Adrenal gland (tissue), 12 donors: ENCODE measurements around the gene INKA2. TPM values are rescaled to one million over a fixed set of nuclear protein-coding genes. Genes with fewer than 3 reads are reported as not detected.

Experiments used
- DNase-seq, 7 donors: peaks; one replicate each; pipeline ENCODE4 v3.0.0-alpha.2; 2019 to 2020
- H3K27ac ChIP-seq, 5 donors: fragments of 200-600 bp; sonication (generic) in 4 of 5; 1 replicate in 3 of 5; 2 replicates in 2 of 5; pipeline versions ENCODE4 v1.5.1 to v1.8.0; 2016 to 2020; ENCODE audit warnings: mild to moderate bottlenecking in 1 of 5
- H3K27me3 ChIP-seq: fragments of 200-600 bp; 2 replicates; pipeline ENCODE4 v1.8.0; 2021
- H3K36me3 ChIP-seq, 2 donors: fragments of 200-600 bp; replicated peaks in 1 of 2; 1 replicate in 1 of 2; 2 replicates in 1 of 2; pipeline versions ENCODE4 v1.5.1 to v1.8.0; 2018 to 2022
- H3K4me1 ChIP-seq, 2 donors: fragments of 200-600 bp; replicated peaks in 1 of 2; 1 replicate in 1 of 2; 2 replicates in 1 of 2; pipeline versions ENCODE4 v1.5.1 to v1.8.0; 2018 to 2021
- H3K4me3 ChIP-seq, 4 donors: fragments of 200-600 bp; sonication (generic) in 3 of 4; one replicate each; pipeline ENCODE4 v1.5.1; 2016 to 2018
- H3K9me3 ChIP-seq, 3 donors: fragments of 200-600 bp; sonication (generic) in 1 of 3; replicated peaks in 1 of 3; 1 replicate in 2 of 3; 2 replicates in 1 of 3; pipeline versions ENCODE4 v1.5.1 to v1.8.0; 2016 to 2021
- CTCF ChIP-seq, 6 experiments: fragments of 450-650 bp in 4 of 6; fragments of 200-600 bp in 2 of 6; sonication (generic) in 1 of 6; IDR thresholded peaks; 1 replicate in 5 of 6; 2 replicates in 1 of 6; pipeline versions ENCODE4 v1.5.1 to v1.8.0; 2016 to 2021; ENCODE audit warnings: antibody characterized with exemption in 6 of 6, mild to moderate bottlenecking in 2 of 6, moderate library complexity in 1 of 6
- POLR2A ChIP-seq, 2 donors: fragments of 450-650 bp; IDR thresholded peaks; one replicate each; pipeline ENCODE4 v1.6.1; 2017; ENCODE audit warnings: antibody characterized with exemption in 2 of 2, mild to moderate bottlenecking in 2 of 2, moderate library complexity in 1 of 2
- WGBS, 4 donors: extraction: QIAGEN DNeasy Blood & Tissue Kit in 2 of 4; methylation state at CpG; one replicate each; pipeline versions ENCODE4 v1.1.5 to v1.1.7; 2013 to 2017; 5-methylcytosine and 5-hydroxymethylcytosine counted together
- intact Hi-C, 2 donors: fragments of 100-400 bp; cut with DNase I; formaldehyde crosslinking; loops; one replicate each; pipeline versions ENCODE4 v1.14.1 to v1.15.0; 2022 to 2023
- polyA plus RNA-seq, 3 donors: library from polyadenylated mRNA; stranded (reverse); fragments of 200-250 nt in 2 of 3; fragments of 350-450 nt in 1 of 3; fragmentation: Illumina TruSeq in 1 of 3; extraction: RNeasy Lipid Tissue Mini Kit (QIAGEN cat#74804) in 1 of 3; gene quantifications; one replicate each; pipeline ENCODE4 v1.2.3, GENCODE V29; 2013 to 2014
- total RNA-seq, 9 donors: library from RNA; depleted of rRNA in 4 of 9; stranded (reverse); fragments of >200 nt in 4 of 9; fragments of 120-200 nt in 1 of 9; fragmentation: NEBNext Ultra II Directional in 1 of 9; extraction: Animal tissue kit (Norgen Biotek cat#: 25700) in 1 of 9; gene quantifications; one replicate each; pipeline versions ENCODE4 v1.1.0 to v1.2.4, GENCODE V29; 2013 to 2023
- donor health status: healthy with polysubstance abuse.
- donor health status: Bipolar disorder and iron deficiency.
- donor health status: DM: yes; HTN: yes; CAD: no.
- donor health status: DM: no; HTN: no; CAD: no.
- donor health status: DM: no; HTN: no; CAD: no.
- donor health status: DM: yes; HTN: yes; CAD: no.

INKA2 gene
- total and polyA plus RNA-seq, 12 donors = 0.61 to 4.7 (median 0.98) TPM; not detected in 1

GRCh38 chr1:111729946-111730681 is 9.1 kb downstream of the INKA2 start:
- Histone ChIP-seq H3K4me3 (no peak overlapping the region), H3K27ac (no peak overlapping the region), H3K4me1 (no peaks in the 10 kb centered on the region), H3K27me3 (no peaks in the 10 kb centered on the region), H3K36me3 (no peaks in the 10 kb centered on the region), H3K9me3 (no peaks in the 10 kb centered on the region)
- intact Hi-C loops = no loop called here
- peak in 1 of 7 donors; percentile 44 for DNase-seq
- TF ChIP-seq CTCF (IDR thresholded peaks at IDR 0.05) = no peak
- WGBS, 4 donors = 84 to 92% (median 88%) methylated on average over 7 of the region's 7 CpGs

GRCh38 chr1:111729271-111729921 is 9.8 kb downstream of the INKA2 start:
- no peak overlapping the region for H3K27ac ChIP-seq
- no peaks in the 10 kb centered on the region for H3K9me3 ChIP-seq
- TF ChIP-seq POLR2A (IDR thresholded peaks at IDR 0.05) (no peak), CTCF (IDR thresholded peaks at IDR 0.05) (no peak)
- H3K4me3 ChIP-seq = no peak overlapping the region
- intact Hi-C loops = no loop called here
- WGBS, 4 donors = 68 to 82% (median 75%) methylated on average over 4 to 8 of the region's 8 CpGs
- no peaks in the 10 kb centered on the region for H3K27me3 ChIP-seq
- H3K36me3 ChIP-seq = no peaks in the 10 kb centered on the region
- H3K4me1 ChIP-seq = no peaks in the 10 kb centered on the region
- DNase-seq = peak in 1 of 7 donors; percentile 8

GRCh38 chr1:111727056-111727455 is 12.1 kb downstream of the INKA2 start:
- WGBS, 4 donors = 87 to 92% (median 89%) methylated on average over 13 to 18 of the region's 18 CpGs
- Histone ChIP-seq H3K4me1 (no peaks in the 10 kb centered on the region), H3K27me3 (no peaks in the 10 kb centered on the region), H3K27ac (no peak overlapping the region), H3K36me3 (no peaks in the 10 kb centered on the region), H3K4me3 (no peak overlapping the region), H3K9me3 (no peaks in the 10 kb centered on the region)
- no peak for DNase-seq
- TF ChIP-seq CTCF (IDR thresholded peaks at IDR 0.05) (no peak), POLR2A (IDR thresholded peaks at IDR 0.05) (no peak)
- intact Hi-C loops = no loop called here

- Histone ChIP-seq H3K4me1 (no peaks in the 10 kb centered on the region), H3K9me3 (no peaks in the 10 kb centered on the region), H3K4me3 (no peak overlapping the region), H3K27ac (no peak overlapping the region), H3K36me3 (no peaks in the 10 kb centered on the region), H3K27me3 (no peaks in the 10 kb centered on the region)
- WGBS, 4 donors = 25 to 47% (median 43%) methylated on average over 5 of the region's 5 CpGs
- intact Hi-C loops = no loop called here
- TF ChIP-seq CTCF (IDR thresholded peaks at IDR 0.05) (no peak), POLR2A (IDR thresholded peaks at IDR 0.05) (no peak)
- peak in 3 of 7 donors; percentile 23 to 57 (median 51) for DNase-seq
These were observed 14.0 kb downstream of the INKA2 start for GRCh38 chr1:111725192-111725591.
